ENCODE measurements around the gene OTOF.
A peak's percentile ranks its signal among the peaks of the same experiment; 100 is the strongest.

The OTOF gene

GRCh38 chr2:26477911-26478253 is at the start of gene OTOF:
Gene OTOF (minus strand): TSS chr2:26478124.
- DNase-seq (ENCODE audit: low spot score): no peak

- DNase-seq (ENCODE audit: low spot score): no peak
Observed at GRCh38 chr2:26526589-26526988, 48.7 kb upstream of the OTOF start.

DNA sequence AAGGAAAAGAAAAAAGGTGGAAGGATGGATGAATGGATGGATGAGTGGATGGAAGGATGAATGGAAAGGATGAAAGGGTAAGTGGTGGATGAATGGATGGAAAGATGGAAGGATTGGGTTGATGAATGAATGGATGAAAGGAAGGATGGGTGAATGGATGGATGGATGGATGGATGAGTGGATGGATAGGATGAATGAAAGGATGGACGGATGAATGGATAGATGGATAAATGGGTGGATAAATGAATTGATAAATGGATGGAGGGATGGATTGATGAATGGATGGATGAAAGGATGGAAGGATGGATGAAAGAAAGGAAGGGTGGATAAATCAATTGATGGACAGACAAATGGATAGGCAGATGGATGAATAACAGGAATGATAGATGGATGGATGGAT is 48.2 kb upstream of the OTOF start:
- DNase-seq (ENCODE audit: low spot score): no peak

DNA sequence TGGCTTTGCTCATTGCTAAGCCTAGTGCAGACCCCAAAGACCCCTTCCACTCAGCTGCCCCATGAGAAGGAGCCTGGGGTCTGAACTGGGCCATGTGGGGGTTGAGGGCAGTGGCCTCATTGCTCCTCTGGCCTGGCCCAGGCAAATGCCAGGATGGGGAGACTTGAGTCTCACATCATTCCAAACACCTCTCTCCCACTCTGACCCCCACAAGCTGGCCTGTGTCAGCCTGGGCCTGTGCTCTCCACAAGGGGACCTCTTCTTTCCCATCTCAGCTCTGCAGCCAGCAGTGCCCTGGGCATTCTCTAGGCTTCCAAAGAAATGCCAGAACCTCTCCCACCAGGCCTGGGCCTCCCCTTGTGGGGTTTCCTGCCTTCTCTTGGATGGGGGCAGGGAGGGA is 45.8 kb upstream of the OTOF start:
- peak; percentile 11 for DNase-seq (ENCODE audit: low spot score)

DNA sequence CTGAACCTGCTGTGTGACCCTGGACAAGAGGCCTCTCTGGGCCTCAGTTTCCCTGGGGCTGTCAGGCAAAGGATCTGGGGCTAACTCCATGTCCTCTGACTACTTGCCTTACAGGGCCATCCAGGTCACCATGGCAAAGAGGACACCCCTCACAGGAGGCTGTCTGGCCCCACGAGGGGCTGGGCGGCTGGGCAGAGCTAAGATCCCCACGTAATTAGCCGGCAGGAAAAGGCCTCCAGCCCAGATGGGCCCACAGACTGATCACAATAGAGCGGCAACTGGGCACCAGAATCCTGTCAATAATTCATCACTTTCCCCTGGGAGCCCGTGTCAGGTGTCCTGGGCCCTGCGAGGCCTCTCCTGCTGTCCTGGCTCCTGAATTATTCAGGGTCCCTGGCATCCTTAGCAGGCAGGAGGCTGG is 44.8 kb upstream of the OTOF start:
- DNase-seq (ENCODE audit: low spot score): no peak

- DNase-seq (ENCODE audit: low spot score): no peak
Observed at GRCh38 chr2:26522325-26522724, 44.4 kb upstream of the OTOF start.

DNA sequence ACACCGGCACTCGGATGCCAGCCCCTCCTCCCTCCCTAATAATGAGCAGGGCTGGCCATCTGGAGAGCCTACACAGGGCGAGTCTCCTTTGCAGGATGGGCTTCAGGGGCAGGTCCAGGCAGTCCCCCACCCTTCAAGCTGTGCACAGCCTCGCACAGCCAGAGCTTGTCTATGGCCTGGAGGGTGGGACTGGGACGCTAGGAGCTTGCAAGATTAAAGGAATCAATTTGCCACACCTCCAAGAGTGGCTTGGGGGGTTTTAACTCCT is 43.9 kb upstream of the OTOF start:
- DNase-seq (ENCODE audit: low spot score): no peak

DNA sequence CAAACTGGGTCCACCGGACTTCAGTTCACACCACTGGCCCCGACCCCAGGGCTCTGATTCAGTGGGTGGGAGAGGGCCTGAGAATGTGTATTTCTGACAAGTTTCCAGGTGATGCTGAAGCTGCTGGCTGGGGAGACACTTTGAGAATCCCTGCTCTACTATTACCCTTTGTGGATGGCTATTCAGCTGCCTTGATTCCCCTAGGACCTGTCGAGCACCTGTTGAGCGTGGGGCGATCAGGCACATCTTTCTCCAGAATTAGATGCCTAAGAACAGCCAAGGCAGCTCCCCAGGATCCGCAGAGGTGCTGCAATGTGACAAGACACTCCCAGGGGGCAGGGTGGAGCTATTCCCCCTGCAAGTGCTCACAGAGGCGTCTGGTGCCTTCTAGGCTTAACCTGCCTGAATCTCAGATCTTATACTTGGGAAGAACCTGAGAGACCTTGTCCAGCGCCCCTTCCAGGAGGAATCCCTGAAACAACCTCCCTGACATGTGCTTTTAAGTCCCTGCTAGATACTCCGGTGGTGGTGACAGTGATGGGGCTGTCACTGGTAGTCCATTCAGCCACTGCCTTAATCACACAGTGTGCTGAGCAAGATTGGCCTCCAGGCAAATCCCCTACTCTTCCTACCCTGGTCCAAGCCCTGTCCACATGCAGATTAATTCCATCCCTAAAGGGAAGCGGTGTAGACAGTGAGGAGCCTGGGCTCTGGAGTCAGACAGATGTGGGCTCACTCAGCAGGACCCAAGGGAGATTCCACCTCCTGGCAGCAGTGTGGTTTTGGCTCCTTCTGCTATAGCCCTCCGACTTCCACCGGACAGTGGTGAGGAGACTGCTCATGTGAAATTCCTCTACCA is 43.4 kb upstream of the OTOF start:
- no peak for DNase-seq (ENCODE audit: low spot score)

DNA sequence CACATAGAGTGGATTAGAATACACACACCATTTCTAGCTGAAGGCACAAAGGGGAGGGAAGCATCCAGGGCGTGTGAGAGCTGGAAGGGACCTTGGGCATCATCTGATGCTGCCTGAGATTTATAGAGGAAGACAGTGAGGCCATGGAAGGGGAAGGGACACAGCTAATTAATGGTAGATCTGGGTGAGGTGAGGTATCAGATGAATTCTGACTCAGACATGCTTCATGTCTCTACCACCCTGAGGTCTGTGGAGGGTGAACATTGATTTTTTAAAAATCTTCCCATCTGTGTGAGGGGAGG is 42.2 kb upstream of the OTOF start:
- no peak for DNase-seq (ENCODE audit: low spot score)

GRCh38 chr2:26519396-26520147 is 41.6 kb upstream of the OTOF start:
- DNase-seq (ENCODE audit: low spot score): no peak

GRCh38 chr2:26516781-26517180 is 38.9 kb upstream of the OTOF start:
- no peak for DNase-seq (ENCODE audit: low spot score)

DNA sequence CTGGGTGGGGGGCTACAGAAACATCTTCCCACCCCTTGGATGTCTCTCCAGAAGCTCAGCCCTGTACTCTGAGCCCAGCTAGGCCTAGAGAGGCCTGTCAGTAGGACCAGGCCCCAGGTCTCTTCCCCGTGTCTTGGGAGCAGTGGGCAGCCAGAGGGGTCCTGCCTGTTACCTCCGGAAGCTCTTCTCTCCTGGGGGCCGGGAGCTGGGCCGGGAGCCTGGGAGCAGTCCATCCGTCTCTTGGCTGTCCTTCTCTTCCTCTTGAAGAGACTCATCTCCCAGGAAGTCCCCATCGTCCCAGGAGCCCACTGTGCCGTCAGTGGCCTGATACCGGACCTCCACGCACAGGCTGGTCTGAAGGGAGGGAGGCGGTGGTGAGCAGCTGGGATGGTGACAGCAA is 38.3 kb upstream of the OTOF start:
- DNase-seq (ENCODE audit: low spot score): no peak

DNA sequence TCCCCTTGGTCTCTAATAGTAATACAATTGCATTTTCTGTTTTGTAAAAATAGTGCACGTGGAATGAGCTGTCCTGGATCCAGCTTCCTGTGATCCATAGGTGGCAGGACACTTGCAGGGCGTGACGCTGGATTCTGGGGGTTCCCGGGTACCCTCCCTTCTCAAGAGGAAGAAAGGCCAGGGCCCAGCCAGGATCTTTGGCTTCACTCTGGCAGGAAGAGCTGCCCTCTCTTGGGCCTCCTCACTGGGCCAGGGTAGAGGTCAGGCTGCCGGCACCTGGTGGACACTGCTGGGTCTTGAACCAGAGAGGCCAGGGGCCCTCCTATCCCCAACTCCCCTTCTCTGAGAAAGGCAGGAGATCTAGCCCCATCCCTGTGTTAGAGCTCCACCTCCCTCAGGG is 37.8 kb upstream of the OTOF start:
- no peak for DNase-seq (ENCODE audit: low spot score)

GRCh38 chr2:26514045-26514444 is 36.1 kb upstream of the OTOF start:
- no peak for DNase-seq (ENCODE audit: low spot score)

DNA sequence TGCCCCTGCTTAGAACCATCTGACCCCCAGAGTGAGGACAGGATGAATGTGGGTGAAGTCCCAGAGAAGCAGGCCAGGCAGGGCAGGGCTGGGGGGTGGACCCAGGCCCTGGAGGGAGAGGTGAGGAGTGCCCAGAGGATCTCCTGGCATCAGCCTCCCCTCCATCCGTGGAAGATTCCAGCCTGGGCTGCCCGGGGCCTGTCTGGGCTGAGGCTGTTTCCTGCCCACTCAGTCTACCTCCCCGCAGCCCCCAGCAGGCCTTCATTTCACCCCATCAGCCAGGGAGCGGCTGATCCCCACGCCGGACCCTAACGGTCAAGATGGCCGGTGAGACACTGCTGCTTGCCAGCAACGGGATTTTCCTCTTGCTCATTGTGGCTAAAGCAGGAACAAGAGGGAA is 35.3 kb upstream of the OTOF start:
- DNase-seq (ENCODE audit: low spot score): no peak

- no peak for DNase-seq (ENCODE audit: low spot score)
Observed at GRCh38 chr2:26511466-26511865, 33.5 kb upstream of the OTOF start.

DNA sequence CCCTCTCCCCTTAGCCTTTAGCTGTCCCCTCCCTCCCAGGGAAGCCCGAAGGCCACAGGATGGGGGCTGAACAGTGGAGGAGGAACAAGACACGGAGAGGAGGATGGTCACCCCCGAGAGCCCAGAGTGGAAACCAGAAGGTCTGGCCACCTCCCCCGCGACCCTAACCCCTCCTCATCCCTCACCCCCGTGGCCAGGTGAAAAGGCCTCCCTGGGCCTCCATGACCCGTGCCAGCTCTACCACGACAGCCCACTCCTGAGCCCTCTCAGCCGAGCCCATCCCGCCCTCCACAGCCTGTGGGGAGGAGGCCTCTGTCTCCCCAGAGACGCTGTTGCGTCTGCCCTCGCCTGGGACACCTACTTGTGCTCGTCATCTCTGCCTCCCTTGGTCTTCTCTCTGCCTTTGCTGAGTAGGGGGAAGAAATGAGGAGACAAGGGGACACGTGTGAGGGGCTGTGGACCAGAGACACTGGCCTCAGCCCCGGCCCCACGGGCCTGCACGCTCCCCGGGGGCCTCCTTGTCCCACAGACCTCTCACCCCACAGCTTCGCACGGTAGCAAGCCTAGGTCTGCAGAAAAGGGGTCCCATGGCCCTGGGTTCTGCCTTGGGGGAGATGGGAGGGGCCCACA is 32.5 kb upstream of the OTOF start:
- DNase-seq (ENCODE audit: low spot score): no peak

DNA sequence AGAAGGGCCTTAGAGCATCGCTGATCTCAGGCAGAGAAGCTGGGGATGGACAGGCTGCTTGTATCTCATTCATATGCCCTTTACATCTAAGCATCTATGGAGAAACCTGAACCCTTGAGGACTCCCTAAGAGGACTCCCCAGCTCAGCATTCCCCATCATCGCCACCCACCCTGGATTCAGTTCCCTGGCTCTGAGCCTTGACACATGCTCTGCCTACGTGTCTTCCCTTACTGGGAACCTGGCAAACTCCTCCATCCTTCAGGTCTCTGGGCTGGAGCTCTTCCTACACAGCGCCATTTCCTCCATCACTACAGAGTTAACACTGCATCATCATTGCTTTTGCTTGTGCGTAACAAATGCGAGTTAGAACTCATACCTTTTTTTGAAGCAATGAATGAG is 31.2 kb upstream of the OTOF start:
- DNase-seq (ENCODE audit: low spot score): no peak

DNA sequence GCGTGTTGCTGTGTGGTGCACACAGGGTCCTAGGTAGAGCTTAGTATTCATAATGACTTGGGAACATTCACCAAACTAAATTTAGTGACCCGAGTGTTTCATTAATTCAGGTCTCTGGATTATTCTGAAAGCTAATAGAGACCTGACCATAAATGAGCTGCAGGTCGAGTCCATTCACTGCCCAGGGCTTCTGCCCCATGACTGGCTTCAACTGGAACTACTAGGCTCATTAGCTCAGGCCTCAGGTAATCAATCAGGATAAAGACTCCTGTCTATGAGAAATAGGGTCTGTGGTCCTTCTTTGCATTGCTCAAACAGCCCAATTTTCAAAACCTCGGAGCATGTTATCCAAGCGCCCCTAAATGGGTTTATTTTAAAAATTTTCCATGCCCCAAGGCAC is 30.0 kb upstream of the OTOF start:
- no peak for DNase-seq (ENCODE audit: low spot score)

DNA sequence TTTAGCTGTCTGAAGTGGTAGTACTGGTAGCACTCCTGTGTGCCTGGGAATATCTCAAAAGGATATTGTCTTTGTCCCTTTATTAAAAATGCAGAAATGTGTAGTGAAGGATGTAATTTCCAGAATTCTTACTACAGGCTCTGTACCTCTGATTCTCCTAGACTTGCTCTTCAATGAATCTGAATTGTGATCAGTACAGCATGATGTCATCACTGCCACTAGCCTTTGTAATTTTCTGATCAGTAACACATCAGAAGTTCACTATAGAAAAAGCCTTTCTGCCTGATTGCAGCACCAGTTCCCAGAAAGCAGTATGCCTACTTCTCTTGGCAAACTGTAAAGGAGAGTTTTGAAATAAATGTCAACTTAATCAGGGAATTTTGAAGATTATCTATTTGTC is 29.2 kb upstream of the OTOF start:
- no peak for DNase-seq (ENCODE audit: low spot score)

GRCh38 chr2:26506279-26506678 is 28.4 kb upstream of the OTOF start:
- DNase-seq (ENCODE audit: low spot score): no peak

GRCh38 chr2:26504002-26504401 is 26.1 kb upstream of the OTOF start:
- no peak for DNase-seq (ENCODE audit: low spot score)

DNA sequence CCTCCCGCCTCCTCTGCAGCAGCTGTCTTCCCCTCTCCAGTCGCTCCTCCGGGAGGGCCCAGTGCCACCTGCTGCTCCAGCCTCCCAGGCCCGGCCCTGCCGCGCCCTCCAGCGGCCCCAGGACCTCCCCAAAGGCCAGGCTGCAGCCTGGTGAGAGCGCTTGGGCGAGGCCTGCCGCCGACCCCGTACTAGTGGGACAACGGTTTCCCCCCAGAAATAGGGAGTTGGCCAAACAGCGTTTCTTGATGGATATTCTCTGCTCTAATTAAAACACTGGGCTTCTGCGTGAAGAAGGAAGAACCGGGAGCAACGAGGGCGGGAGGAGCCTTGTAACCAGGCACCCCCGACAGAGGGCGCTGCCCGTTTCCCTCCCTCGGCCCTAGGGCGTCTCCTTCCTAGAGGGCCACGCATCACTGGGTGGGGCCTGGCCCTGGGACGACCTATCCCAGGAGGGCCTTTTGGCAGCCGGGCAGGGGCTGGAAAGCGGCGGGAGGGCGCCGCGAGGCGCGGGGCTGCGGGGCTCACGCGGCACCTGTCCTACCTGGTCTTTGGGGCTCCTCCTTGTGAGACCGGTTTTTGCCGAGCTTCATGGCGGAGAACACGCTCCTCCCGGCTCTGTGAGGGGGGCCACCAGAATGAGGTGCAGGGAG is 25.4 kb upstream of the OTOF start:
- DNase-seq (ENCODE audit: low spot score): peak; percentile 76
